Activated naive CD4-positive, alpha-beta T cell (primary cell): Measurements from ENCODE around the gene C3.
"Not testable (repeated sequence)": the region's sequence is repeated elsewhere in the genome, so short reads cannot be mapped to it uniquely, and the experiment has no call there.

ENCODE experiments used
- DNase-seq, 4 experiments: peaks; one replicate each; lab custom pipeline; 2025; lab: John Stamatoyannopoulos, UW

C3 gene

GRCh38 chr19:6712692-6713670, 7.5 kb downstream of the C3 start:
- DNase-seq = no peak

- DNase-seq = no peak
These were observed 8.2 kb downstream of the C3 start for GRCh38 chr19:6712231-6712630.

GRCh38 chr19:6711605-6712004, 8.8 kb downstream of the C3 start:
- DNase-seq = no peak

DNA sequence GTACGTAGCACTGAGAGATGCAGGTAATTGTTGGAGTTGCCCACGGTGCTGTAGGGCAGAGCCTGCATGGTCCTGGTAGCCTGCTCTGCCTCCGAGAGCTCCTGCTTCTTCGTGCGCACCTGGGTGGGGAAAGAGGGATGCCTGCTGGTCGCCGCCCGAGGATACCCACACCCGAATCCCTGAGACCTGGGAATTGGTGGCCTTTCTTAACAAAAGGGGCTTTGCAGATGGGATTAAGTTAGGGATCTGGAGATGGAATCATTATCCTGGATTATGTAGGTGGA, 9.4 kb downstream of the C3 start:
- no peak for DNase-seq

- no peak for DNase-seq
These were observed 10.0 kb downstream of the C3 start for GRCh38 chr19:6710273-6711077.

- no peak for DNase-seq
These were observed 10.9 kb downstream of the C3 start for GRCh38 chr19:6709549-6709948.

DNA sequence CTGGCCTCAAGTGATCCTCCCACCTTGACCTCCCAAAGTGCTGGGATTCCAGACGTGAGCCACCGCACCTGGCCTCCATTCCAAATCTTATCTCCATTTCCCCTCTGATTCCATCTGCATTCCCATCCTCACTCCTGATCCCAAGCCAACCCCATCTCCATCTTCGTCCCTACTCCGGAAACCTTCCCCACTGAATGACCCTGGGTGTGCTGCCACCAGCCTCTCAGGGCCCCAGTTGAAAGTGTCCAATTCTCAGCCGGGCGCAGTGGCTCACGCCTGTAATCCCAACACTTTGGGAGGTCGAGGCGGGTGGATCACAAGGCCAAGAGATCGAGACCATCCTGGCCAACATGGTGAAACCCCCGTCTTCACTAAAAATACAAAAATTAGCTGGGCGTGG, 11.5 kb downstream of the C3 start:
- DNase-seq = not testable (repeated sequence)

DNA sequence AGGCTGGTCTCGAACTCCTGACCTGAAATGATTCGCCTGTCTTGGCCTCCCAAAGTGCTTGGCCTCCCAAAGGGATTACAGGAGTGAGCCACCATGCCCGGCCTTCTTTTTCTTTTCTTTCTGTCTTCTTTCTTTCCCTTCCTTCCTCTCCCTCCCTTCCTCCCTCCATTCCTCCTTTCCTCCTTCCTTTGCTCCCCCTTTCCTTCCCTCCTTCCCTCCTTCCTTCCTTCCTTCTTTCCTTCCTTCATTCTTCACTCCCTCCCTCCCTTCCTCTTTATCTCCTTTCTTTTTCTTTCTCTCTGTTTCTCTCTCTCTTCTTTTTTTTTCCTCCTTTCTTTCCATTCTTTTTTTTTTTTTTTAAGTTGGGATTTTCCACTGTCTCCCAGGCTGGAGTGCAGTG, 12.1 kb downstream of the C3 start:
- DNase-seq = no peak

GRCh38 chr19:6707658-6708018, 12.8 kb downstream of the C3 start:
- no peak for DNase-seq

GRCh38 chr19:6707011-6707657, 13.3 kb downstream of the C3 start:
- DNase-seq = no peak

DNA sequence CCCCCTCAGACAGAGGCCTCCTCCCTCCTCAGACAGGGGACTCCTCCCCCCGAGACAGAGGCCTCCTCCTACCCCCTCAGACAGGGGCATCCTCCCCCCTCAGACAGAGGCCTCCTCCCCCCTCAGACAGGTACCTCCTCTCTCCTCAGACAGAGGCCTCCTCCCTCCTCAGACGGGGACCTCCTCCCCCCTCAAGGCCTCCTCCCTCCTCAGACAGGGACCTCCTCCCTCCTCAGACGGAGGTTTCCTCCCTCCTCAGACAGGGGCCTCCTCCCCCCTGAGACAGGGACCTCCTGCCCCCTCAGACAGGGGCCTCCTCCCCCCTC, 13.9 kb downstream of the C3 start:
- DNase-seq = no peak

DNA sequence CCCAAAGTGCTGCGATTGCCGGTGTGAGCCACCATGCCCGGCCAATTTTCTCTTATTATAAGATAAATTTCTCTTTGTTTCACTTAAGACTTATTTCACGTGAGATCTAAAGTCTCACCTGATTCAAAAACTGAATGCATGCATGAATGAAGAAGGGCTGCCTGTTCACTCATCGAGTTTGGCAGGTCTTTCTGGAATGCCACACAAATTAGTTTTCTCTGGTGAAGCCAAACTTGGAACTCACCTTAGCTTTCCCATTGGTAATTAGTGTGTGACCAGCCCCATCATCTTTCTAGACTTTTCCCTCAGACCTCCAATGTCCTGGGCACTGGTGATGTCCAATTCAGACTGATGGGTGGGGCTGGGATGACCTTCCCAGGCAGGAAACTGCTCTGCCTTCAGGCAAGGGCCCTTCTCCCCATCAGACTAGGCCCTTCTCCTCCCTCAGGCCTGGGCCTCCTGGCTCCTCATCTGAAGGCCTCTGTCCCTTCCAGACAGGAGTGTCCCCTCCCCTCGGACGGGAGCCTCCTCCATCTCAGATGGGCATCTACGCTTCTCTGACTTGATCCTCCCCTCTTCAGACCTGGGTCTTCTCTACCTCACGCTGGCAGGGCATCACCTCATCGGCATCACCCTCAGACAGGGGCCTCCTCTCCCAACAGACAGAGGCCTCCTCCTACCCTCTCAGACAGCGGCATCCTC, 14.4 kb downstream of the C3 start:
- no peak for DNase-seq

- no peak for DNase-seq
These were observed 19.7 kb downstream of the C3 start for GRCh38 chr19:6700586-6701316.

GRCh38 chr19:6699935-6700334, 20.5 kb downstream of the C3 start:
- no peak for DNase-seq

- no peak for DNase-seq
These were observed 23.2 kb downstream of the C3 start for GRCh38 chr19:6697291-6697690.

DNA sequence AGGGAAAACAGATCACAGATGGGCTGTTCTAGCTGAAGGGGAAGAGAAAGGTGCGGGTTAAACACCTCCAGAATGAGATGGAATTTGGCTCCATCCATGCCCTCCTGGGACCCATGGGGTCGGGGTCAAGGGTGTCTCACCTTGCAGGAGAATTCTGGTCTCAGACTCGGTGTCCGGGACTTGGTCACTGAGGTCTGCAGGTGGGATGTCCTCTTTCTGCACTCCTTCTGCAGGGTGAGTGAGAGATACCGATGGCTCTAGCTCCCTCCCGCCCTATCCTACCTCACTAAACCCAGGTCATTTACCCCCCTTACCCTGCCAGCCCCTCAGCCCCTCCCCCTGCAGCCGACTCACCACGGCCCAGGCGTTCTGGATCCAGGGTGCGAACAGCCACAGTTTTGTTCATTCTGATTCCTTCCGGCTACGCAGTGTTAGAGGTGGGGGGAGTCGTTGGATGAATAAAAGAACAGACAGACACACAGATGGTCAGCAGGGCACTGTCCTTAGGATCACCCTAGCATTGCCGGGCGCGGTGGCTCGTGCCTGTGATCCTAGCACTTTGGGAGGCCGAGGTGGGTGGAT, 24.1 kb downstream of the C3 start:
- DNase-seq = no peak

- no peak for DNase-seq
These were observed 26.2 kb downstream of the C3 start for GRCh38 chr19:6694147-6694815.

DNA sequence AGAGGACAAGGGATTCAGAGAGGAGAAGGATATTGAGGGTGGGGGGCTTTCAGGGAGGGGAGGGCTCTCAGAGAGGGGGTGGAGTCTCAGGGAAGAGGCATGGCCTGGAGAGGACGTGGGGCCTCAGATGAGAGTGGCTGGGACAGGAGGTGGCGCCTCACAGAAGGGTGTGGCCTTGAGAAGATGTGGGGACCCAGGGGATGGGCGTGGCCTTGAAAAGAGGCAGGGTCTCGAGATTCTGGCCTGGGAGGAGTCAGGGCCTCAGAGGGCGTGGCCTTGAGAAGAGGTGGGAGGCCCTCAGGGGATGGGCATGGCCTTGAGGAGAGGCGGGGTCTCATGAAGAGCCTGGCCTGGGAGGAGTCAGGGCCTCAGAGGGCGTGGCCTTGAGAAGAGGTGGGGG, 26.8 kb downstream of the C3 start:
- DNase-seq = no peak

GRCh38 chr19:6693056-6693471, 27.4 kb downstream of the C3 start:
- DNase-seq = no peak

- DNase-seq = no peak
These were observed 28.4 kb downstream of the C3 start for GRCh38 chr19:6692027-6692426.

DNA sequence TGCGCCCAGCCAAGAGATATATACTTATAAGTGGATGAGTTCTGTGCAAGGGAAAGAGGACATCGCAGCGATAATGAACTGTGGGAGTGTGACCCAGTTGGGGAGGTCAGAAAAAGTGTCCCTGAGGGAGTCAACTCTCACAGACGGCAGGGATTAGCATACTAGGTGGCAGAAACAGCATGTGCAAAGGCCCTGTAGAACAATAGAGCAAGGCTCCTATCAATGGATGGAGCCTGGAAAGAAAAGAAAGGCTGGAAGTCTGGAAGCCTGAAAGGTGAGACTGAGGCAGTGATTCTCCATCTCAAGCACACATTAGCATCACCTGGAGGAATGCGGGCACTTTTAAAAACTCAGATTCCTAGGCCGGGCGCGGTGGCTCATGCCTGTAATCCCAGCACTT, 29.1 kb downstream of the C3 start:
- DNase-seq = no peak
